HG02938 (cell line): ENCODE results near the gene ERC2.
"Not testable (repeated sequence)": the region's sequence is repeated elsewhere in the genome, so short reads cannot be mapped to it uniquely, and the experiment has no call there.

Experiments
- ATAC-seq: cut with Tn5 transposase; IDR thresholded peaks from one replicate; pipeline ENCODE4 v1.9.1; 2021; ENCODE audit warnings: mild to moderate bottlenecking, moderate library complexity; ENCODE audit not compliant: unreplicated experiment

ERC2 gene

GRCh38 chr3:55519019-55519418 is 949.2 kb downstream of the ERC2 start:
- no peak for ATAC-seq

GRCh38 chr3:55518451-55518850 is 949.8 kb downstream of the ERC2 start:
- no peak for ATAC-seq

GRCh38 chr3:55516392-55517030 is 951.8 kb downstream of the ERC2 start:
- no peak for ATAC-seq

GRCh38 chr3:55515550-55516246 is 952.6 kb downstream of the ERC2 start:
- no peak for ATAC-seq

GRCh38 chr3:55514962-55515361 is 953.3 kb downstream of the ERC2 start:
- no peak for ATAC-seq

- no peak for ATAC-seq
Measured at GRCh38 chr3:55512571-55513343, 955.5 kb downstream of the ERC2 start.

- ATAC-seq: no peak
Measured at GRCh38 chr3:55511895-55512570, 956.2 kb downstream of the ERC2 start.

- ATAC-seq: no peak
Measured at GRCh38 chr3:55508335-55508734, 959.9 kb downstream of the ERC2 start.

- no peak for ATAC-seq
Measured at GRCh38 chr3:55507808-55508207, 960.5 kb downstream of the ERC2 start.

GRCh38 chr3:55505776-55506175 is 962.5 kb downstream of the ERC2 start:
- ATAC-seq: no peak

GRCh38 chr3:55505102-55505501 is 963.2 kb downstream of the ERC2 start:
- not testable (repeated sequence) for ATAC-seq

- no peak for ATAC-seq
Measured at GRCh38 chr3:55501905-55502304, 966.4 kb downstream of the ERC2 start.

GRCh38 chr3:55500555-55501330 is 967.5 kb downstream of the ERC2 start:
- no peak for ATAC-seq

GRCh38 chr3:55498520-55498919 is 969.7 kb downstream of the ERC2 start:
- no peak for ATAC-seq

- no peak for ATAC-seq
Measured at GRCh38 chr3:55497250-55497649, 971.0 kb downstream of the ERC2 start.

- no peak for ATAC-seq
Measured at GRCh38 chr3:55494976-55495375, 973.3 kb downstream of the ERC2 start.

GRCh38 chr3:55492976-55493375 is 975.3 kb downstream of the ERC2 start:
- no peak for ATAC-seq

GRCh38 chr3:55491296-55491816 is 976.9 kb downstream of the ERC2 start:
- ATAC-seq: no peak

- no peak for ATAC-seq
Measured at GRCh38 chr3:55490276-55490913, 977.9 kb downstream of the ERC2 start.

- no peak for ATAC-seq
Measured at GRCh38 chr3:55489798-55490132, 978.5 kb downstream of the ERC2 start.
